Measurements from ENCODE around the gene EXD3. TPM values are rescaled to one million over a fixed set of nuclear protein-coding genes. Genes with fewer than 3 reads are reported as not detected.

The EXD3 gene
- total and polyA plus RNA-seq, 9 of the 15 experiments (the other 6 are each of a cell fraction or from before 2014, with no cell fraction given), result 0.29 to 12.5 (median 3.9) TPM

DNA sequence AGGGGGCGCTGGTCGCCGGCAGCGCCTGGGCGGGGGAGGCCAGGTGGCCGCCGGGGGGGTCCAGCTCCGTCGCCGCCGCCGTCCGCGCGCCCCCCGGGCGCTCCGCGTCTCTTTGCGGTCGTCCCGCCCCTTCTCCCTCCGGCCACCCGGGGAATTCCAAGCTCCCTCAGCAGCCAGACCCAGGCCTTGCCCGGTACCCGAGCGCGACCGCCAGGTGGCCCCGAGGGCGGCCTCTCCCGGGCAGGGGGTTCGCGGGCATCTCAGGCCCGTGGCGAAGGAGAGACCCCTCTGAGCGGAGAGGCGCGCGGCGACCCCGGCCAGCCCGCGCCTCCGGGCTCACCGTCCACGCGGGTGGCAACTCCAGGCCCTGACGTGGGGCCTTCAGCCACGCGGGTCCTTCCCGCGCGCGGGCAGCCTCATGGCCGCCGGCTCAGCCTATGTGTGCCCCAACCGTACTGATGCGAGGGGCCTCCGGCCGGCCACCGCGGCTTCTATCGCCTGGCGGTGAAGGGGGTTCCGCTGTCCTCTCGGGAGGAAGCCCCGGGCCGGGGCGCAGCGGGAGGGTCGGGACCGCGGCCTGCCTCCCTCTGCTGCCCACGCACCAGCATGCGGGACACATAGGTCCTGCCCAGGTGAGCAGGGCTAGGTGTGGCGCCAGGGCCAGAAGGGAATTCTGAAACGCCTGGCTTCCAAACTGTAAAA, 120.4 kb downstream of the EXD3 start (continued):
- peak; percentile 95; the same call in 1 of the 2 replicates for TF ChIP-seq FOXK1 (CRISPR knock-in tag; IDR thresholded peaks at IDR 0.05; ENCODE audit: borderline replicate concordance)
- TF ChIP-seq CEBPG (CRISPR knock-in tag; IDR thresholded peaks at IDR 0.05), result peak; percentile 2; the same call in 1 of the 2 replicates
- no peak for TF ChIP-seq CEBPG (tag; conservative IDR thresholded peaks at IDR 0.05 in 1 of 2, IDR thresholded peaks at IDR 0.05 in 1 of 2)
- TF ChIP-seq, protein P1, sequence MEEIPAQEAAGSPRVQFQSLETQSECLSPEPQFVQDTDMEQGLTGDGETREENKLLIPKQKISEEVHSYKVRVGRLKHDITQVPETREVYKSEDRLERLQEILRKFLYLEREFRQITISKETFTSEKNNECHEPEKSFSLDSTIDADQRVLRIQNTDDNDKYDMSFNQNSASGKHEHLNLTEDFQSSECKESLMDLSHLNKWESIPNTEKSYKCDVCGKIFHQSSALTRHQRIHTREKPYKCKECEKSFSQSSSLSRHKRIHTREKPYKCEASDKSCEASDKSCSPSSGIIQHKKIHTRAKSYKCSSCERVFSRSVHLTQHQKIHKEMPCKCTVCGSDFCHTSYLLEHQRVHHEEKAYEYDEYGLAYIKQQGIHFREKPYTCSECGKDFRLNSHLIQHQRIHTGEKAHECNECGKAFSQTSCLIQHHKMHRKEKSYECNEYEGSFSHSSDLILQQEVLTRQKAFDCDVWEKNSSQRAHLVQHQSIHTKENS (CRISPR knock-in tag; IDR thresholded peaks at IDR 0.05), result no peak
- no peak for TF ChIP-seq HNRNPUL1 (IDR thresholded peaks at IDR 0.05; ENCODE audit: low read length)
- TF ChIP-seq TRIM24 (IDR thresholded peaks at IDR 0.05), result no peak
- no peak for TF ChIP-seq PHF20 (IDR thresholded peaks at IDR 0.05; ENCODE audit: partially characterized antibody)
- TF ChIP-seq RNF2 (IDR thresholded peaks at IDR 0.05), result no peak
- TF ChIP-seq, protein P2, sequence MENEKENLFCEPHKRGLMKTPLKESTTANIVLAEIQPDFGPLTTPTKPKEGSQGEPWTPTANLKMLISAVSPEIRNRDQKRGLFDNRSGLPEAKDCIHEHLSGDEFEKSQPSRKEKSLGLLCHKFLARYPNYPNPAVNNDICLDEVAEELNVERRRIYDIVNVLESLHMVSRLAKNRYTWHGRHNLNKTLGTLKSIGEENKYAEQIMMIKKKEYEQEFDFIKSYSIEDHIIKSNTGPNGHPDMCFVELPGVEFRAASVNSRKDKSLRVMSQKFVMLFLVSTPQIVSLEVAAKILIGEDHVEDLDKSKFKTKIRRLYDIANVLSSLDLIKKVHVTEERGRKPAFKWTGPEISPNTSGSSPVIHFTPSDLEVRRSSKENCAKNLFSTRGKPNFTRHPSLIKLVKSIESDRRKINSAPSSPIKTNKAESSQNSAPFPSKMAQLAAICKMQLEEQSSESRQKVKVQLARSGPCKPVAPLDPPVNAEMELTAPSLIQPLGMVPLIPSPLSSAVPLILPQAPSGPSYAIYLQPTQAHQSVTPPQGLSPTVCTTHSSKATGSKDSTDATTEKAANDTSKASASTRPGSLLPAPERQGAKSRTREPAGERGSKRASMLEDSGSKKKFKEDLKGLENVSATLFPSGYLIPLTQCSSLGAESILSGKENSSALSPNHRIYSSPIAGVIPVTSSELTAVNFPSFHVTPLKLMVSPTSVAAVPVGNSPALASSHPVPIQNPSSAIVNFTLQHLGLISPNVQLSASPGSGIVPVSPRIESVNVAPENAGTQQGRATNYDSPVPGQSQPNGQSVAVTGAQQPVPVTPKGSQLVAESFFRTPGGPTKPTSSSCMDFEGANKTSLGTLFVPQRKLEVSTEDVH (IDR thresholded peaks at IDR 0.05; ENCODE audit: low read depth, partially characterized antibody), result no peak
- TF ChIP-seq SRSF3 (IDR thresholded peaks at IDR 0.05; ENCODE audit: insufficient read depth, low read length), result no peak
- TF ChIP-seq PHB2 (IDR thresholded peaks at IDR 0.05; ENCODE audit: low read depth), result no peak
- TF ChIP-seq, protein P3, sequence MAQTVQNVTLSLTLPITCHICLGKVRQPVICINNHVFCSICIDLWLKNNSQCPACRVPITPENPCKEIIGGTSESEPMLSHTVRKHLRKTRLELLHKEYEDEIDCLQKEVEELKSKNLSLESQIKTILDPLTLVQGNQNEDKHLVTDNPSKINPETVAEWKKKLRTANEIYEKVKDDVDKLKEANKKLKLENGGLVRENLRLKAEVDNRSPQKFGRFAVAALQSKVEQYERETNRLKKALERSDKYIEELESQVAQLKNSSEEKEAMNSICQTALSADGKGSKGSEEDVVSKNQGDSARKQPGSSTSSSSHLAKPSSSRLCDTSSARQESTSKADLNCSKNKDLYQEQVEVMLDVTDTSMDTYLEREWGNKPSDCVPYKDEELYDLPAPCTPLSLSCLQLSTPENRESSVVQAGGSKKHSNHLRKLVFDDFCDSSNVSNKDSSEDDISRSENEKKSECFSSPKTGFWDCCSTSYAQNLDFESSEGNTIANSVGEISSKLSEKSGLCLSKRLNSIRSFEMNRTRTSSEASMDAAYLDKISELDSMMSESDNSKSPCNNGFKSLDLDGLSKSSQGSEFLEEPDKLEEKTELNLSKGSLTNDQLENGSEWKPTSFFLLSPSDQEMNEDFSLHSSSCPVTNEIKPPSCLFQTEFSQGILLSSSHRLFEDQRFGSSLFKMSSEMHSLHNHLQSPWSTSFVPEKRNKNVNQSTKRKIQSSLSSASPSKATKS (CRISPR knock-in tag; IDR thresholded peaks at IDR 0.05), result no peak
- TF ChIP-seq RCOR1 (IDR thresholded peaks at IDR 0.05; ENCODE audit: borderline replicate concordance in 1 of 2, low read depth in 2 of 2, low read length in 2 of 2), result no peak
- no peak for TF ChIP-seq BMI1 (IDR thresholded peaks at IDR 0.05; ENCODE audit: low read length)
- TF ChIP-seq, protein P4, sequence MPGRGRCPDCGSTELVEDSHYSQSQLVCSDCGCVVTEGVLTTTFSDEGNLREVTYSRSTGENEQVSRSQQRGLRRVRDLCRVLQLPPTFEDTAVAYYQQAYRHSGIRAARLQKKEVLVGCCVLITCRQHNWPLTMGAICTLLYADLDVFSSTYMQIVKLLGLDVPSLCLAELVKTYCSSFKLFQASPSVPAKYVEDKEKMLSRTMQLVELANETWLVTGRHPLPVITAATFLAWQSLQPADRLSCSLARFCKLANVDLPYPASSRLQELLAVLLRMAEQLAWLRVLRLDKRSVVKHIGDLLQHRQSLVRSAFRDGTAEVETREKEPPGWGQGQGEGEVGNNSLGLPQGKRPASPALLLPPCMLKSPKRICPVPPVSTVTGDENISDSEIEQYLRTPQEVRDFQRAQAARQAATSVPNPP (IDR thresholded peaks at IDR 0.05; ENCODE audit: borderline replicate concordance, insufficient read depth, insufficient read length), result no peak
- TF ChIP-seq, protein P5, sequence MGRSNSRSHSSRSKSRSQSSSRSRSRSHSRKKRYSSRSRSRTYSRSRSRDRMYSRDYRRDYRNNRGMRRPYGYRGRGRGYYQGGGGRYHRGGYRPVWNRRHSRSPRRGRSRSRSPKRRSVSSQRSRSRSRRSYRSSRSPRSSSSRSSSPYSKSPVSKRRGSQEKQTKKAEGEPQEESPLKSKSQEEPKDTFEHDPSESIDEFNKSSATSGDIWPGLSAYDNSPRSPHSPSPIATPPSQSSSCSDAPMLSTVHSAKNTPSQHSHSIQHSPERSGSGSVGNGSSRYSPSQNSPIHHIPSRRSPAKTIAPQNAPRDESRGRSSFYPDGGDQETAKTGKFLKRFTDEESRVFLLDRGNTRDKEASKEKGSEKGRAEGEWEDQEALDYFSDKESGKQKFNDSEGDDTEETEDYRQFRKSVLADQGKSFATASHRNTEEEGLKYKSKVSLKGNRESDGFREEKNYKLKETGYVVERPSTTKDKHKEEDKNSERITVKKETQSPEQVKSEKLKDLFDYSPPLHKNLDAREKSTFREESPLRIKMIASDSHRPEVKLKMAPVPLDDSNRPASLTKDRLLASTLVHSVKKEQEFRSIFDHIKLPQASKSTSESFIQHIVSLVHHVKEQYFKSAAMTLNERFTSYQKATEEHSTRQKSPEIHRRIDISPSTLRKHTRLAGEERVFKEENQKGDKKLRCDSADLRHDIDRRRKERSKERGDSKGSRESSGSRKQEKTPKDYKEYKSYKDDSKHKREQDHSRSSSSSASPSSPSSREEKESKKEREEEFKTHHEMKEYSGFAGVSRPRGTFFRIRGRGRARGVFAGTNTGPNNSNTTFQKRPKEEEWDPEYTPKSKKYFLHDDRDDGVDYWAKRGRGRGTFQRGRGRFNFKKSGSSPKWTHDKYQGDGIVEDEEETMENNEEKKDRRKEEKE (IDR thresholded peaks at IDR 0.05; ENCODE audit: borderline replicate concordance in 1 of 2, control insufficient read depth in 1 of 2, low read depth in 2 of 2, low read length in 1 of 2), result no peak
- TF ChIP-seq TCF3 (CRISPR knock-in tag; IDR thresholded peaks at IDR 0.05), result no peak
